Stimulated activated CD8-positive, alpha-beta memory T cell treated with anti-CD3 and anti-CD28 coated beads, Interleukin-15, amount 100 ng/mL, for 24 hours (primary cell): ENCODE measurements around the gene HERPUD1.
"Not testable (repeated sequence)": the region's sequence is repeated elsewhere in the genome, so short reads cannot be mapped to it uniquely, and the experiment has no call there.

Experiments used
- DNase-seq: peaks from one replicate; pipeline ENCODE4 v3.0.0-alpha.2; 2020; ENCODE audit warnings: low read depth

The HERPUD1 gene

GRCh38 chr16:56982695-56983094 is 50.8 kb downstream of the HERPUD1 start:
- DNase-seq = no peak

- no peak for DNase-seq
Measured at GRCh38 chr16:56983211-56983751, 51.3 kb downstream of the HERPUD1 start.

GRCh38 chr16:56984639-56985038 is 52.7 kb downstream of the HERPUD1 start:
- DNase-seq = no peak

- no peak for DNase-seq
Measured at GRCh38 chr16:56985288-56985961, 53.5 kb downstream of the HERPUD1 start.

- DNase-seq = no peak
Measured at GRCh38 chr16:56985962-56986360, 54.0 kb downstream of the HERPUD1 start.

- DNase-seq = no peak
Measured at GRCh38 chr16:56986361-56986760, 54.4 kb downstream of the HERPUD1 start.

GRCh38 chr16:56986908-56987307 is 55.0 kb downstream of the HERPUD1 start:
- DNase-seq = not testable (repeated sequence)

GRCh38 chr16:56987692-56988091 is 55.8 kb downstream of the HERPUD1 start:
- DNase-seq = no peak

- no peak for DNase-seq
Measured at GRCh38 chr16:56988161-56988947, 56.4 kb downstream of the HERPUD1 start.

- peak; percentile 69 for DNase-seq
Measured at GRCh38 chr16:56988948-56989945, 57.3 kb downstream of the HERPUD1 start, which contains the start of gene NLRC5. TSS of gene NLRC5 (plus strand) at chr16:56989557. CDS start at chr16:57020713, 31,156 bp downstream.

GRCh38 chr16:56989988-56990387 is 58.0 kb downstream of the HERPUD1 start:
- no peak for DNase-seq

GRCh38 chr16:56990407-56991286 is 58.7 kb downstream of the HERPUD1 start:
- DNase-seq = no peak

- DNase-seq = not testable (repeated sequence)
Measured at GRCh38 chr16:56992431-56992830, 60.5 kb downstream of the HERPUD1 start.

- no peak for DNase-seq
Measured at GRCh38 chr16:56993204-56993603, 61.3 kb downstream of the HERPUD1 start.

- DNase-seq = no peak
Measured at GRCh38 chr16:56994311-56994710, 62.4 kb downstream of the HERPUD1 start.
